SKM-1 treated with dmso at 0.1 percent for 144 hours (cell line): ENCODE results near the gene LRRN1.
"Not testable (repeated sequence)": the region's sequence is repeated elsewhere in the genome, so short reads cannot be mapped to it uniquely, and the experiment has no call there.

ENCODE experiments used
- DNase-seq: peaks from one replicate; lab custom pipeline; 2025; ENCODE audit not compliant: unreplicated experiment; lab: John Stamatoyannopoulos, UW

The LRRN1 gene

GRCh38 chr3:3806856-3807255, 7.6 kb downstream of the LRRN1 start:
- DNase-seq = no peak

GRCh38 chr3:3813013-3813412, 13.8 kb downstream of the LRRN1 start:
- no peak for DNase-seq

- no peak for DNase-seq
These were observed 16.0 kb downstream of the LRRN1 start for GRCh38 chr3:3815206-3815605.

GRCh38 chr3:3816034-3816433, 16.8 kb downstream of the LRRN1 start:
- no peak for DNase-seq

GRCh38 chr3:3817865-3818264, 18.6 kb downstream of the LRRN1 start:
- DNase-seq = peak; percentile 87

- no peak for DNase-seq
These were observed 22.5 kb downstream of the LRRN1 start for GRCh38 chr3:3821777-3822176.

GRCh38 chr3:3825035-3825434, 25.8 kb downstream of the LRRN1 start:
- no peak for DNase-seq

- DNase-seq = no peak
These were observed 27.3 kb downstream of the LRRN1 start for GRCh38 chr3:3826521-3826920.

- no peak for DNase-seq
These were observed 27.9 kb downstream of the LRRN1 start for GRCh38 chr3:3827111-3827510.

GRCh38 chr3:3828417-3828816, 29.2 kb downstream of the LRRN1 start:
- DNase-seq = not testable (repeated sequence)

GRCh38 chr3:3836845-3837244, 37.6 kb downstream of the LRRN1 start:
- DNase-seq = no peak

- no peak for DNase-seq
These were observed 43.1 kb downstream of the LRRN1 start for GRCh38 chr3:3842356-3842755.

- DNase-seq = no peak
These were observed 49.0 kb downstream of the LRRN1 start for GRCh38 chr3:3847994-3848922.

GRCh38 chr3:3848923-3849275, 49.7 kb downstream of the LRRN1 start:
- no peak for DNase-seq

GRCh38 chr3:3851621-3852323, 52.5 kb downstream of the LRRN1 start:
- no peak for DNase-seq

GRCh38 chr3:3853544-3853943, 54.3 kb downstream of the LRRN1 start:
- no peak for DNase-seq

- no peak for DNase-seq
These were observed 55.8 kb downstream of the LRRN1 start for GRCh38 chr3:3855056-3855455.

GRCh38 chr3:3860235-3860634, 61.0 kb downstream of the LRRN1 start:
- no peak for DNase-seq

- DNase-seq = no peak
These were observed 63.3 kb downstream of the LRRN1 start for GRCh38 chr3:3862534-3862933.

- no peak for DNase-seq
These were observed 76.3 kb downstream of the LRRN1 start for GRCh38 chr3:3875491-3875890.

- DNase-seq = no peak
These were observed 81.8 kb downstream of the LRRN1 start for GRCh38 chr3:3881050-3881449.

- not testable (repeated sequence) for DNase-seq
These were observed 88.1 kb downstream of the LRRN1 start for GRCh38 chr3:3887311-3887710.
